B cell (primary cell): Measurements from ENCODE around the gene AGAP1. TPM values are rescaled to one million over a fixed set of nuclear protein-coding genes. Genes with fewer than 3 reads are reported as not detected.

ENCODE experiments used
- ATAC-seq: fragments of 200-7000 bp; cut with Tn5 transposase; one replicate; pipeline ENCODE4 v1.10.0; 2021; ENCODE audit warnings: low read depth, mild to moderate bottlenecking, moderate number of reproducible peaks, moderate library complexity
- CTCF ChIA-PET: fragments of 350-600 bp; sonication (Branson Sonifier 250); formaldehyde crosslinking; loops from one replicate; lab custom pipeline; 2021; ENCODE audit warnings: antibody characterized with exemption, inconsistent platforms; lab: Charles Lee
- POLR2A ChIA-PET: fragments of 350-600 bp; sonication (Branson Sonifier 250); formaldehyde crosslinking; loops from one replicate; lab custom pipeline; 2021; ENCODE audit warnings: antibody characterized with exemption; lab: Charles Lee
- DNase-seq: peaks from one replicate; pipeline ENCODE4 v3.0.0; 2013
- H2AFZ ChIP-seq: 2 replicates; pipeline ENCODE4 v1.6.1; 2012; ENCODE audit warnings: mild to moderate bottlenecking, low read depth, low read length; ENCODE audit not compliant: insufficient read depth, poor library complexity, severe bottlenecking
- H3K27ac ChIP-seq, 2 donors: 1 replicate in 1 of 2; 2 replicates in 1 of 2; pipeline ENCODE4 v1.5.1; 2012 to 2013; ENCODE audit warnings: low read length in 2 of 2, mild to moderate bottlenecking in 2 of 2, moderate library complexity in 1 of 2
- H3K27me3 ChIP-seq, 4 experiments: fragments of 200-600 bp in 1 of 4; sonication (generic) in 1 of 4; replicated peaks in 1 of 4; 1 replicate in 2 of 4; 2 replicates in 2 of 4; pipeline versions ENCODE4 v1.6.1 to v1.7.0; 2013 to 2016; ENCODE audit warnings: low read length in 3 of 4, mild to moderate bottlenecking in 2 of 4, mixed read lengths in 1 of 4, moderate library complexity in 1 of 4; ENCODE audit not compliant: insufficient read depth in 4 of 4, control insufficient read depth in 3 of 4; ENCODE audit errors: control extremely low read depth in 1 of 4
- H3K36me3 ChIP-seq, 2 experiments: replicated peaks in 1 of 2; 1 replicate in 1 of 2; 2 replicates in 1 of 2; pipeline versions ENCODE4 v1.6.1 to v1.7.1; 2013; ENCODE audit warnings: low read length in 1 of 2; ENCODE audit not compliant: insufficient read depth in 2 of 2, control insufficient read depth in 1 of 2; ENCODE audit errors: control extremely low read depth in 1 of 2, extremely low read depth in 1 of 2
- H3K4me1 ChIP-seq, 2 donors: fragments of 200-600 bp in 1 of 2; sonication (generic) in 1 of 2; 1 replicate in 1 of 2; 2 replicates in 1 of 2; pipeline versions ENCODE4 v1.5.1 to v1.6.1; 2013 to 2017; ENCODE audit warnings: low read length in 2 of 2; ENCODE audit not compliant: control insufficient read depth in 2 of 2, insufficient read depth in 2 of 2
- H3K4me2 ChIP-seq: replicated peaks from 2 replicates; pipeline ENCODE3; 2012; ENCODE audit warnings: mild to moderate bottlenecking, low read depth, low read length; ENCODE audit not compliant: poor library complexity, severe bottlenecking
- H3K4me3 ChIP-seq, 5 experiments: fragments of 200-600 bp in 1 of 5; sonication (generic) in 1 of 5; 1 replicate in 3 of 5; 2 replicates in 2 of 5; pipeline versions ENCODE4 v1.5.1 to v1.7.0; 2011 to 2016; ENCODE audit warnings: low read length in 4 of 5, mild to moderate bottlenecking in 4 of 5, low read depth in 2 of 5, control low read depth in 1 of 5, moderate library complexity in 1 of 5; ENCODE audit not compliant: insufficient read depth in 1 of 5; ENCODE audit errors: control extremely low read depth in 1 of 5, extremely low read depth in 1 of 5
- H3K79me2 ChIP-seq: fragments of 200-600 bp; sonication (generic); one replicate; pipeline ENCODE4 v1.6.0; 2016; ENCODE audit warnings: low read length; ENCODE audit not compliant: control insufficient read depth, insufficient read depth
- H3K9ac ChIP-seq: fragments of 200-600 bp; sonication (generic); 2 replicates; pipeline ENCODE4 v1.6.1; 2017; ENCODE audit warnings: mild to moderate bottlenecking, low read length, moderate library complexity
- H3K9me3 ChIP-seq, 3 donors: one replicate each; pipeline versions ENCODE4 v1.6.1 to v1.7.1; 2013; ENCODE audit warnings: low read length in 2 of 3; ENCODE audit not compliant: control insufficient read depth in 2 of 3, insufficient read depth in 1 of 3; ENCODE audit errors: control extremely low read depth in 1 of 3
- H4K20me1 ChIP-seq: 2 replicates; pipeline ENCODE4 v1.6.0; 2012; ENCODE audit warnings: mild to moderate bottlenecking, low read length; ENCODE audit not compliant: insufficient read depth, control insufficient read depth, poor library complexity, severe bottlenecking
- H3K27ac Mint-ChIP-seq: one replicate; pipeline ENCODE4 v1.8.0; 2021; ENCODE audit warnings: mixed read lengths
- H3K27me3 Mint-ChIP-seq: one replicate; pipeline ENCODE4 v1.8.0; 2021; ENCODE audit warnings: mixed read lengths
- H3K4me1 Mint-ChIP-seq: one replicate; pipeline ENCODE4 v1.8.0; 2021; ENCODE audit warnings: mixed read lengths
- H3K4me3 Mint-ChIP-seq: one replicate; pipeline ENCODE4 v1.8.0; 2021; ENCODE audit warnings: mixed read lengths
- H3K9me3 Mint-ChIP-seq: one replicate; pipeline ENCODE4 v1.8.0; 2022; ENCODE audit warnings: mixed read lengths; ENCODE audit not compliant: insufficient read depth
- CTCF ChIP-seq: fragments of 200-600 bp; IDR thresholded peaks from one replicate; pipeline ENCODE4 v1.8.0; 2022; ENCODE audit warnings: antibody characterized with exemption, mild to moderate bottlenecking
- EZH2 ChIP-seq: IDR thresholded peaks from 2 replicates; pipeline ENCODE4 v1.6.1; 2012; ENCODE audit warnings: borderline replicate concordance, low read depth, mild to moderate bottlenecking, moderate library complexity, low read length; ENCODE audit not compliant: insufficient read depth, poor library complexity, severe bottlenecking
- WGBS: methylation state at CpG from one replicate; pipeline ENCODE4 v1.1.5; 2013; ENCODE audit warnings: missing lambda C conversion rate; ENCODE audit not compliant: insufficient coverage; 5-methylcytosine and 5-hydroxymethylcytosine counted together
- intact Hi-C: fragments of 100-400 bp; cut with micrococcal nuclease; formaldehyde crosslinking; loops from one replicate; pipeline ENCODE4 v1.10.0; 2022
- polyA plus RNA-seq: library from polyadenylated mRNA; depleted of rRNA; stranded (reverse); fragments of >200 nt; gene quantifications from 2 replicates; pipeline ENCODE4 v1.2.3, GENCODE V29; 2012
- total RNA-seq, 2 donors: library from RNA; stranded (reverse); fragments of 120-200 nt in 1 of 2; gene quantifications; 1 replicate in 1 of 2; 2 replicates in 1 of 2; pipeline versions ENCODE4 v1.2.3 to v1.2.4, GENCODE V29; 2013 to 2022

AGAP1 gene
- total and polyA plus RNA-seq, 2 donors (not counting 1 experiment from before 2014, with no cell fraction given) = 0.01 TPM; not detected in 1

GRCh38 chr2:235567842-235568241, 74.0 kb downstream of the AGAP1 start:
- no peak for TF ChIP-seq EZH2
- no peak for TF ChIP-seq CTCF
- peaks cover 0 to 15% (median 0%) of the 10 kb centered on the region in 4 experiments for H3K27me3 ChIP-seq
- no peak overlapping the region for H3K4me3 ChIP-seq
- DNase-seq = no peak
- intact Hi-C loops = no loop called here
- no peaks in the 10 kb centered on the region for H3K4me1 ChIP-seq
- H2AFZ ChIP-seq = no peak overlapping the region
- peaks cover 2% of the 10 kb centered on the region for H3K9me3 Mint-ChIP-seq
- H3K27me3 Mint-ChIP-seq = peaks cover 30% of the 10 kb centered on the region
- H3K36me3 ChIP-seq = no peaks in the 10 kb centered on the region
- H3K9me3 ChIP-seq = peaks cover 0 to 19% (median 0%) of the 10 kb centered on the region in 3 donors
- H3K4me2 ChIP-seq = no peak overlapping the region
- H3K4me3 Mint-ChIP-seq = no peak overlapping the region
- CTCF ChIA-PET = no interaction called here
- no peaks in the 10 kb centered on the region for H3K4me1 Mint-ChIP-seq
- 83% methylated on average over 5 of the region's 5 CpGs for WGBS
- H3K27ac Mint-ChIP-seq = no peak overlapping the region
- no peak overlapping the region for H3K9ac ChIP-seq
- no peaks in the 10 kb centered on the region for H3K79me2 ChIP-seq
- POLR2A ChIA-PET = no interaction called here
- ATAC-seq = no peak
- no peak overlapping the region for H3K27ac ChIP-seq
- H4K20me1 ChIP-seq = no peaks in the 10 kb centered on the region

GRCh38 chr2:235568431-235568830, 74.6 kb downstream of the AGAP1 start:
- H3K9me3 Mint-ChIP-seq = peaks cover 2% of the 10 kb centered on the region
- intact Hi-C loops = no loop called here
- TF ChIP-seq EZH2 = no peak
- TF ChIP-seq CTCF = no peak
- Histone ChIP-seq H3K79me2 (no peaks in the 10 kb centered on the region), H3K4me1 (no peaks in the 10 kb centered on the region), H3K27ac (no peak overlapping the region), H3K9ac (no peak overlapping the region), H3K36me3 (no peaks in the 10 kb centered on the region), H3K9me3 (peaks cover 0 to 19% (median 0%) of the 10 kb centered on the region in 3 donors), H3K4me3 (no peak overlapping the region), H3K27me3 (peaks cover 0 to 15% (median 0%) of the 10 kb centered on the region in 4 experiments), H4K20me1 (no peaks in the 10 kb centered on the region), H2AFZ (no peak overlapping the region), H3K4me2 (no peak overlapping the region)
- no peak overlapping the region for H3K4me3 Mint-ChIP-seq
- POLR2A ChIA-PET = no interaction called here
- 43% methylated on average over 6 of the region's 9 CpGs for WGBS
- DNase-seq (no peak), ATAC-seq (no peak)
- H3K27ac Mint-ChIP-seq = no peak overlapping the region
- CTCF ChIA-PET = no interaction called here
- H3K27me3 Mint-ChIP-seq = peaks cover 25% of the 10 kb centered on the region
- no peaks in the 10 kb centered on the region for H3K4me1 Mint-ChIP-seq
